GM21381 (cell line): ENCODE data around the gene C1orf116.

Source experiments
- ATAC-seq: cut with Tn5 transposase; IDR thresholded peaks from one replicate; pipeline ENCODE4 v1.9.1; 2021; ENCODE audit warnings: mild to moderate bottlenecking, moderate library complexity; ENCODE audit not compliant: unreplicated experiment

The C1orf116 gene

DNA sequence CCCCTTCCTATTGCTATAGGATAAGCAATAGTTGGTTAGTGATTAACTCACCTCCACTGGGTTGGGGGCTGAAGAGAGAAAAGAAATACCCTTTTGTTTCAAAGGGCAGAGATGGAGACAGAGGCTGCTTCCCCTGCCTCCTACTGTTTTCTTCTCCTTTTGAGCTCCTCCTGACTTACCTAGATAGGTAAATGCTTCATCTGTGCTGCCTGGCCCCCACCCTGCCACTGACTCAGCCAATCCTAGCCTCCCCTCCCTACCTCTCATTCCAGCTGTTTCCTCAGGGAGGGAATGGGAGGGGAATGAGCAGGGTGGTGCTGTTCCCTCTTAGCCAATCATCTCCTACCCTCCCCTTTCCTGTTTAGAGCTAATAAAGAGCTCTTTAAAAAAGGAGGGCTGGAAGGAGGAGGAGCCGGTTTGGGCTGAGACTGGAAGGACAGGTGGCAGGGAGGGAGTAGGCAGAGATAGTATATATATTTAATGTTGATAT, at the start of gene C1orf116:
TSS of gene C1orf116 (minus strand) at position 229 of the 490 bp plus-strand sequence. CDS start 5,158 bp downstream, outside the sequence.
- ATAC-seq = no peak

DNA sequence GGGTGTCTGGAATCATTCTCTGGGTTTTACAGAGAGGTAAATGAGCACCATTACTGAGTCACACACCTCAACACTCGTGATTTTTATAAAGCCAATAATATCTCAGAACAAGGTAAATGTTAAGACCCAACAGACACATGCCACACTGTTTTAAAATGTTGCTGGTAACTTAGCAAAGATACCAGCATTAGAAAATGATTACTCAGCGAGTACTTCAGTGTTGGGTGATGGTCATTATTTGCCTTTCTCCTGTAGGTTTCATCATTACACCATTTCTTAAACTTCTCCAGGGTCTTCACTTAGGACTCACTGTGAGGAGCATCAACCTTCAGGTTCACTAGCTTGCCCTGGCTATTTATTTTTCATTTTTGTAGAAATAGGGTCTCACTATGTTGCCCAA, 49.2 kb upstream of the C1orf116 start:
- no peak for ATAC-seq

DNA sequence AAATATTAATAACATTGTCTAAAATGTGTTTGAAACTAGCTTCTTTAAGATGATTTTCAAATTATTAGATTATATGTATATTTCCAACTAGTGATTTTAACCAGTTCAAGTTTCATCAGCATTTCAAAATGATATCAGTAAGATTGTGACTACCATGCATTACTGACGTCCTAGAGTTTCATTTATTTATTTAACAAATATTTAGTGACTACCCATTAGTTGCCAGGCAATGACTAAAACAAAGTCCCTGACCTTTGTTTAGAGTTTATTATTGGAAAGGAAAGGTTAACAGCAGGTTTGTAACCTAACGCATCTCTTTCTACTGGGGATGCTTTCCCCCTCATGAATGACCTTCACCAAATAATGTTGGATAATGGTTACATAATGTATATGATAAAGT, 48.5 kb upstream of the C1orf116 start:
- no peak for ATAC-seq

DNA sequence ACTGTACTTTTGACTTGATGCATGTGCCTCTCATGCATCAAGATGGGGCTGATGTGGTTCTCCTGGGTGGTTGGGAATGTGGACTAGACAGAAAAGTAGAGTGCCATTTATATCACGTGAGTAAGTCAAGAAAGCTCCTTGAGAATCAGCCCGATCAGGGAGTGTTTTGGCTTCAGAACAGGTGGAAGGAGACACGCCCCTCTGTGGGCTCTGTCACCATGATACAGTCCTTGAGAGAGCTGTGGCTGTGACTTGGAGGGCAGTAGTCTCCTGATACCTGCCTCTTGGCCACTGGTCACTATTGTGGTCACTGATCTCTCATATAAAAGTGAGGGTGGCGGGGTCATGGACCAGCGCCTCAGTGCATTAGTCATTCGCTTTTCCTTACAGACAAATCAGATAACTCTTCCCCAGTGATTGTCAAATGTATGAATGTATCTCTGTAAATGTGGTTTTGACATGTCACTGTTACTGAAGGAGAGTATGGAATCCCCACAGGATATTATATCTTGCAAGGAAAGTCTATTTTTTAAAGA, 47.2 kb upstream of the C1orf116 start:
- no peak for ATAC-seq

DNA sequence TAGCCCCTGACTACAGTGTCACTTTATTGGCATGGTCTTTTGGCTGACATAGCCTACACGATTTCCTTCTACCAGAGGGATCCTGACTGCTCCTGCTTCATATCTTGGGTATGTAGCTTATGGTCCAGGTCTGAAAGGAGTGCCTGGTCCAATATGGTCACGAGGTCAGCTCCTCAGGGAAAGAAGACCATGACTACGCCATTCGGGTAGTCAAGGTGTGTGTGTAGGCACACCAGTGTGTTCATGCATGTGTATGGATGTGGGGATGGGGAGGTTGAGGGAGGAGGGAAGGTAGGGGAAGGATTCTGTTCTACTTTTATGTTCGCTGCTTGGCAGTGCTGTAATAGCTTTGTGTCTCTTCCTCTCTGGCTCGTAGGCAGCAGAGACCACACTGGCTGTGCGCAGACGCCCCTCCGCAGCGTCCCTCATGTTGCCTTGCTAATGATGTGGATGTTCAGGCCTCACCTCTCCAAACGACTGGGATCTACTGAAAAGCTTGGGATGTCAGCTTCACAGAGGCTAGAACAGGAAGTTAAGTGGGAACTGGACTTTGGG, 46.1 kb upstream of the C1orf116 start:
- ATAC-seq = no peak

DNA sequence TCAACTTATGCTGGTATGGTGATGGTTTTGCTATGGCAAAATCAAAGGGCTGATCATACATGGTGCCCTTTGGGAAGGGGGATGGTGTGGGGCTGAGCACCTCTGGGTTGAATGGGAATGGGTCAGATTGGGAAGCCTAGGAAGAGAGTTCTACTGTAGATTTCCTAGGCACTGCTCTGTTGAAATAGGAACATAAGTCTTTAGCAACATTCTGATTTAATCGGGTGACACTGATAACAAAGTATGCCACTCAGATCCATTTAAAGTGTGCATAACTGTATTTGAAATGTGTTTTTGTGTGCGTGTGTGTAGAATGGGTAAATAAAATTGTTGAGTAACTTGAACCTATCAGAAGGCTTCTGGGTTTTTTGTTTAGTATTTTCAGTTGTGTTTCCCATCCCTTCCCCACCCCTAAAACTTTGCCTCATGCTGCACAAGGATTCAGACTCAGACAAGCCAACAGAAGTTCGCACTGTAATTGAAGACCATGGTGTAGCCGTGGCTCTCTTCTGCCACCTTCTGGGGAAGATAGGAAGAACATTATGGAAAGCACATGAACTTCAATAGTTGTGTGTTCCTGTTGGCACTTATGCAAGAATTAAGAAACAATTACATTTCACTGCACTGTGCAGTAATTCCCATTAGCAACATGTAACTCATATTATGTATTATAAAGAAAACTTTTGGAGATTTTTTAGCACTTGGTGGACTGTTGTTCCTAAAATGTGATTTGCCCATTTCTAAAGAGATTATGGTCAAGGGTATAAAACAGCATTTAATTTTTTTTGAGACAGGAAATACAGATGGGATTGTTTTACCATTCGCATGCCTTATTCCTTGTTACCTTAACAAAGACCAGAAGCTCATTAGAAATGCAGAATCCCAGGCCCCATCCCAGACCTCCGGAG, 45.2 kb upstream of the C1orf116 start:
- peak; percentile 72 for ATAC-seq

DNA sequence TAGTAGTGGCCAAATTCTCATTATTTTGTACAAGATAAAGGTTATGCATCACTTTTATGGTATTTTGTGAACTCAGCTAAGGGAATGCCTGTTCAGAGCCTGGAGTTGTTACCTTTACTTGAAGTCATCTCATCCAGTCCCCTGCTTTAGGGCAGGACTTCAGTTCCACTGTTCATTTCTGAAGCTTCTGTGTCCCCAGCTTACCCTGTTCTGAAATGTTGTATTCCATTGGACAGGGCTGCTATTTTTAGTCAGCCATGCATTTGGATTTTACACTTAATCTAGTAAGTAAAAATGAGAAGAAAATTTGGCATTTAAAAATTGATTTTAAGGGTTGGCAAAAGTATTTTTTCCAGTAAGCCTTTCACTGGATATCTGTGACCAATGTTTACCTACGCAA, 44.5 kb upstream of the C1orf116 start:
- no peak for ATAC-seq

DNA sequence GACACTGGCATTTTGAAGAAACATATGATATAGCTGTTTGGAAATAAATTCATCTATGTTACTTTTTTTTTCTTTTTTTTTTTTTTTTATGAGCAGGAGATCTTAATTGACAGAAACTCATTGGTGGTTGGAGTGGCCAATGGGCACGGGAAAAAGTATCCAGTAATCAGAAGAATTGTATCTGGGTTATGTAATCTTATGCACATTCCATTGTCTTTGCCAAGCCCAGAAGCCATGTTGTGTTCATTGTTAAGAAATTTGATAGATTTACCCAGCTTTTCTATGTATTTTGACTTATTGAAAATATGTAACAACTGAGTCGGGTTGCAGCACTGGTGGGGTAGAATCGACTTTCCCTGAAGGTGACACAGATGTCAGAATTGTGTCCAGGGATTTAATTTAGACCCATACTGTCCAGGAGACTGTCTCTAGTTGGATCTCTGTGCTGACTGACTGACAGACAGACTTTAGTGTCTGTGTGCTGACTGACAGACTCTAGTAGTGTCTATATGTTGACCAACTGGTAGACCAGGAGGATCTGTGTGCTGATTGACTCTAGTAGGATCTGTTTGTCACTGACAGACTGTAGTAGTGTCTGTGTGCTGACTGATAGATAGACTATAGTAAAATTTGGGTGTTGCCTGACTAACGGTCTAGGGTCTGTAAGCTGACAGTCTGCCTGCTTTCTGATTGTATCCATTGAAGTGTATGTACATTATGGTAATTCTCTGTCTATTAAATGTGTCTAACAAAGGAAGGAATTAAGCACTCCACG, 43.8 kb upstream of the C1orf116 start:
- ATAC-seq = no peak

DNA sequence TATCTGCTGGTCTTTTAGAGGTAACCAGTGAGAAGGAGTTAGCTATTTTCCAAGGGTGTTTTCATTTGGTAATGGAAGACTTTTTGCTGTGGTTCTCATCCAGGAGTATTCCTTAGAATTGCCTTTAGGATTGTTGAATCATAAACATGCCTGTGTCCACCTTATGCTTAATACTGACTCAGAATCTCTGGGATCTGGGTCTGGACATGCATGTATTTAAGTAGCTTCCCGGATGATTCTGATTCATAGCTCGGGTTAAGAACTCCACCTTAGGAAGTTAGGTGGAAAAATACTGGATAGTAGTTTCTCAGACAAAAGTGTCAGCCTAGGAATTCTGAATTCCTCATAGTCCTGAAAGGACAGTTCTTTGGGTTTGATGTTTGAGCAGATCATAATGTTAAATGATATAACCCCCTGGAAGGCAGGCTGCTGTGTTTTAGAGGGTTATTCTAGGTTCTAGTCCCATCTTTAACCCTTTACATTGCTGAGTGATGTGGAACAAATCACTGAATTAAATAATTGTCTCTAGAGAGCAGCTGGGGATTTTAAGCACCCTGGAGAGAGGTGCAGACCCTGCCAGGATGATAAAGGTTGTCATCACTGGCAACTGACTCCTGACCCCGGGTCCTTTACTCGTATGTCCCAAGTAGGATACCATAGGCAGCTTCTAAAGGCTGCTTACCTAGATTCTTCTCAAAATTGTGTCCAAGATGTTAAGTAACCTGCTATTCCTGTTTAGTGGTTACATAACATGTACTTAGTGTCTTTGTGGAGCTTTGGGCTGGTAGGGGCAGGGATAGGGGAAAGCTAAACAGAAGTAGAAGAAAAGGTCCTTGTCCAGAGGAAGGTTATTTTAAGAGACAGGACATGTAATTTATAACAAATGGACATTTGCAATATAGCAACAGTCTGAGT, 41.6 kb upstream of the C1orf116 start:
- ATAC-seq = no peak

DNA sequence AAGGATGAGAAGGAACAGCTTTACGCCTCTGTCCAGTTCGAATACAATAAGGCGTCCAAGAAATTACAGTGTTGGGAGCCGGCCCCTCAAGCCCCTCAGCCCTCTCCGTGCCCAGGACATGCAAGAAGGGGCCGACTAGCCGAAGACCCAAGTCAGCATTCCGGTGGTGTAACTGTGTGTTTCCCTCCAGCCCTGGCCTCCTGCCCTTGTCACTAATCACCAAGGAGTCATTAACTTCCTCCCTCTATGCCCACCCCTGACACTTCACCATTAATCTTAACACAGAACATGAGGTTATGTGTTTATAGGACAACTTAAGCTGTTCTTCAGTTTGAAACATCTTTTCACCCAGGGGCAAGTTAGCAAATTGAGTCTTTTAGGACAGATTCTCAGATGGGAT, 39.7 kb upstream of the C1orf116 start:
- ATAC-seq = no peak

DNA sequence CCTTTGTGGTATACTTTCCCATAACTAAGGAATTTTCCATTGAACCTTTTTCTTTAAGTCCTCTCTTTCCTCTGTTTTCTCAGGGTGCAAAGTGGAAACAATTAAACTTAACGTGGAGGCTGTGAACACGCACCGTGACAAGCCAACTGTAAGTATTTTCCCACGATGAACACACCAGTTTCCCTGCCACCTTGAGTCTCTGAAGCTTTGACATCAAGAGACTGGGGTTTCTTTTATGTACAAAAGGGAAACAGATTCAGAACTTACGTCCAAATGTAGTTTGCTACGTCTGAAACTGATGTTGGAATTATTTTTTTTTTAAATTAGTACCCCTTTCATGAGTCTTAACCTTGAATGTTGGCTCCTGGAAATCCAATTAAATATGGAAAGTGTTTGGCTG, 38.9 kb upstream of the C1orf116 start:
- ATAC-seq = no peak

DNA sequence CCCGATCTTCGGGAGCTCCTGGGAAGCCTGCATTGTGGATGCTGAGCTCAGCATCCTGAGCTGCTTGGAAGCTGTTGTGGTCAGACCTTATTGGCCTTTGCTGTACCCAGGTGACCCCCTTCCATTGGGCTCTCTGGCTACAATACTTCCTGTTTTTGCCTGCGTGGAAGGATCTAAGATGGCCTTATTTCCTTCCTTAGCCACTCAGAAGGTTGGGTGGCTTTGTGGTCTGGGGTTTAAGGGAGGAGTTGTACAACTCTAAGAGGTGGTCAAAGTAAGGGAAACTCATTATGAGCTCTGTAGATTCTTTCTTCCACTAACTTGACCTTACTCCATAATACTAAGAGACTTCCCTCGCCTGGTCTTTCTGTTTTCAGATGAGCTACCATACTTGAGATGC, 38.3 kb upstream of the C1orf116 start:
- ATAC-seq = no peak

DNA sequence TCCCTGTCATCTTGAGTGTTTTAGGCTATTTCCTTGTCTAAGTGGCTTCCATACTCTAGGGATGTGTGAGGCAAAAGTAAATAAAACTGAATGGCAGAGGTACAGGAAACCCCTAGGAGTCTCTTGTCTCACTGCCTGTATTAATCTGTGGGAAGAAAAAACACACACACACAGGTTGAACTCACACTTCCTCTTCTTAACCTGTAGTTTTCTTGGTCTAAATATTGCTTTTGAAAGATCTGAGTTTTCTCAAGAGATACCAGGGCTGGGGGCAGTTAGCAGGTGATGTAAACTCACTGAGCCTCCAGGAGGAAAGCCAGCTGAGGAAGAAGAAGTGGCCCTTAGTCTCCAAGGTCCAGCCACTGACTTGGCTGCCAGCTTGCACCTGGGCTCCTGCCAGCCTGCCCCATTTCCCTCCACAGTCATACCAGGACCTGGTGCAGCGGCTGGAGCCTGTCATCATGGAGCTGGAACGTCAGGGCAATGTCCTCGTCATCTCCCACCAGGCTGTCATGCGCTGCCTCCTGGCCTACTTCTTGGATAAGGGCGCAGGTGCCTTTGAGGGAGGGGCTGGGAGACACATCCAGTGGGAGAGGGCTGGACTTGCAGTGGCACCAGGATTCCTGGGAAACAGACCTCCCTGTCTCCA, 37.4 kb upstream of the C1orf116 start:
- ATAC-seq = no peak

DNA sequence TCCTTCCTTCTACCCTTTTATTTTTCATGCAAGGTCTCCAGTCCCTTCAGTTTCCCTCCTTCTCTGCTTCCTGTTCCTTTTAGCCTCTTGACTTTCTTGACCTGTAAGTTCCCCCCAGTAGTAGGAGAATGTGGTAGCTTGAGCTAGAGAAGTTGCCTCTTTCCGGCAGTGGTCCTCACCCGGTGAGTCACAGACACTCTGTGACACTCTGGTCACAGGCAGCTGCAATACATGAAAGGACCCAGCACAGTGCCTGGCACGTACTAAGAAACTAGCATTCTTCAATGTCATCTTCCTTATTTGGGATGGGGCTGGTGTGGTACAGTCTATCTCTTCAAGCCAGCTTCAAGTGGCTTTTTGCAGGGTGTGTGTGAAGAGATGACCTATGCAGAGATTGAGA, 36.5 kb upstream of the C1orf116 start:
- ATAC-seq = no peak

DNA sequence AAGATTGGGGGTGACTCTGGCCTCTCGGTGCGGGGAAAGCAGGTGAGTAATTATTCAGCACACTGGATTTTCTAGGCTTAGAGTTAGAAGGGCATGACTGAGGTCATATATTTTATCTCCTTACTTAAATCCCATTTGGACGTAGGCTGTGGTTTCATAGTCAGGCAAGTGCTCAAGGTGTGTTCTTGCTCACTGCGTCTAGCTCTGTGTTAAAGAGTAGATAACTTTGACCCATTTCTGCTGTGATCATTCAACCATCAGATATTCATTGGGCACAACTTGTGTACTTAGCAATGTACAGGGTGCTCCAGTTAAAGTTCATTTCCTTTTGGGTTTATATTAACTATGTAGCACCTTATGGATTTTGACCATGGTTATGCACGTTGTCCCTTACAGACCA, 35.1 kb upstream of the C1orf116 start:
- ATAC-seq = no peak

DNA sequence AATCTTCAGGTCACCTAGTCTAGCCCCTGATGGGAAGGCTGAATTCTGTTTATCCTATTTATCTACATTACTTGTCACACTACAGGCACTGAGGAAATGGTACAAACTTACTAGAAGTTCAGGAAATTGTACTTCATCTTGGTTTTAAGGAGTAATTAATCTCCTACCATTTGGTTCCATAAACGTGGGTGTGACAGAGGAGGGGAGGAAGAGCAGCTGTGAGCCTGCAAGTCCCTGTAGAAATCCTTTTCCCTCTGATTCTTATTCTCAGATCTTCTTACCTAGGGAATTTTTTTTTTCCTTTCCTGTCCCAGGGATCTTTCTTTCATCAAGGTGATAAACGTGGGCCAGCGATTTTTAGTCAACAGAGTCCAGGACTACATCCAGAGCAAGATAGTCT, 34.6 kb upstream of the C1orf116 start:
- ATAC-seq = no peak

DNA sequence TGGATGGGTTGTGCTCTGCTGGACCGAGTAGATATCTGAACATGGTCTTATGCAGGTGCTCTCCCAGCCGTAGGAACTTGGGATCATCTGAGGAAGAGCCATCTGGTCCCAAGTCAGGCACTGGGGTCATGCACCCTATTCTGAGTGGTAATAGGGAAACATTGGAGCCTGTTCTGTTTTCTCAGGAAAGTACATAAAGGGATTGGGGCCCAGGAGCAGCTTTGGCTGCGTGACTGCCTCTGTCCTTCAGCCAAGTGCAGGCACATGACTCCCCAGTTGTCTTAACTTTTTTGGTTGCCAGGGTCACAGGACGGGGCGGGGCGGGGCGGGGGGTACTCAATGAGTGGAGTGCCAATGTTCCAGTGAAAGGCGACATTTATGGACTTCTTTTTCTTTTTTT, 32.0 kb upstream of the C1orf116 start:
- no peak for ATAC-seq

DNA sequence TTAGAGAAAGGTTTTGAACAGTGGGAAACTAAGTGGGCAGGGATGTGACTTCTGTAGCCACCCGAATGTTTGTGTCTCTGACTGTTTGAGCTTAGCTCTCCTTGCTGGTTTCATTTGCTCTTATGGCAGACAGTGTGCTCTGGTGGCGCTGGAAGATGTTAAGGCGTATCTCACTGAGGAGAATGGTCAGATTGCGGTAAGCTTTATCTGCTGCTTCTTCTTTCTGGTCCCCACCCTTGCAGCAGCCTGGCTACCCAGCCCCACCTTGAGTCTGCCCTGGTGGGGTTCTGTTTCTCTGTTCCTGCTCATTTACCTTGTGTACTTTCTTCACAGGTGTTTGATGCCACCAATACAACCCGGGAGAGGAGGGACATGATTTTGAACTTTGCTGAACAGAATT, 30.5 kb upstream of the C1orf116 start:
- no peak for ATAC-seq

DNA sequence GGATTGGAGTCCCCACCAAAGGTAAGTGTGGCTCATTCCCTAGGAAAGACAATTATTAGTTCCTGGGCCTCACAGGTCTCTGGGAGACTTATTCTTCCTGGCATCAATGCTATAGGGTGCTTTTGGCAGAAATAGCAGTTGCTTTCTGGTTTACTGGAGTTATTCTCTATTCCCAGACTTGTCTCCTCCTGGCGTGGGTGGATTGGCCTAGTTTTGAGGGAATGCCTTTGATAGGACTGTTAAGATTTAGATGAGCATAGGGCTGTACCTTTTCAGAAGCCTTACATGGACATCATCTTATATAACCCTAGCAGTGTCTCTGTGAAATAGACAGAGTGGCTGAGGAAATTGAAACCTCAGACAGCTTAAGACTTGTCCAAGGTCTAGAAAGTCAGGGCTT, 29.5 kb upstream of the C1orf116 start:
- no peak for ATAC-seq

DNA sequence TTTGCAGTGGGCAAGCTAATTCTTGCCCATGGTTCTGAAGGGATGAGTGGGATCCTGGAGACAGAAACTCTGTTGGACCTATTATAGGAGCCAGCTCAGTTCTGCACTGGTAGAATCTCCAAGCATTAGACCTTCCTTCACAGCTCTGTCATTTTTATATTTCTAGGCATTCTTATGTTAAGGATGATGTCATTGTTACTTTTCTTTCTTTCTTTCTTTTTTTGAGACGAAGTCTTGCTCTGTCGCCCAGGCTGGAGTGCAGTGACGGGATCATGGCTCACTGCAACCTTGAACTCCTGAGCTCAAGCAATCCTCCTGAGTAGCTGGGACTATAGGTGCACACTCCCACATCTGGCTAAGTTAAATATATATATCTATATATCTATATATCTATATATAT, 28.0 kb upstream of the C1orf116 start:
- no peak for ATAC-seq
